GM12878 (cell line): ENCODE data around the gene KRTAP22-2. TPM values are rescaled to one million over a fixed set of nuclear protein-coding genes. Genes with fewer than 3 reads are reported as not detected.

ENCODE experiments used
- ATAC-seq: fragments of 200-7000 bp; cut with Tn5 transposase; 3 replicates; pipeline ENCODE4 v1.9.1; 2020; ENCODE audit warnings: mild to moderate bottlenecking, moderate library complexity
- Bru-seq: library from RNA; stranded (reverse); fragments of 400-500 nt; gene quantifications from one replicate; lab custom pipeline; 2021; lab: Mats Ljungman, UMichigan
- BruChase-seq, 2 experiments: library from RNA; stranded (reverse); fragments of 400-500 nt; gene quantifications; one replicate each; lab custom pipeline; 2021; lab: Mats Ljungman, UMichigan
- BruUV-seq: library from RNA; stranded (reverse); fragments of 400-500 nt; replicated peaks from 2 replicates; lab custom pipeline; 2021; lab: Mats Ljungman, UMichigan
- CTCF ChIA-PET: fragments of 300-600 bp; sonication (Branson Sonifier 250); formaldehyde crosslinking; extraction: SDS; loops from one replicate; lab custom pipeline; 2021; ENCODE audit warnings: inconsistent platforms; lab: Yijun Ruan, JAX
- POLR2A ChIA-PET: fragments of 350-600 bp; formaldehyde crosslinking; extraction: SDS; loops from one replicate; lab custom pipeline; 2021; ENCODE audit warnings: inconsistent platforms; lab: Charles Lee
- RAD21 ChIA-PET: fragments of 300-600 bp; sonication (Branson Sonifier 250); formaldehyde crosslinking; loops from one replicate; lab custom pipeline; 2023; ENCODE audit warnings: antibody characterized with exemption; ENCODE audit not compliant: unreplicated experiment; lab: Charles Lee
- SMC1A ChIA-PET: fragments of 300-600 bp; sonication (Branson Sonifier 250); formaldehyde crosslinking; loops from one replicate; lab custom pipeline; 2023; ENCODE audit not compliant: unreplicated experiment, uncharacterized antibody; lab: Charles Lee
- DNase-seq: peaks from one replicate; pipeline ENCODE4 v3.0.0-alpha.2; 2011; ENCODE audit warnings: low read depth, low spot score
- FAIRE-seq: peaks from 3 replicates; lab custom pipeline; 2011; peaks lifted over from hg19 to GRCh38; lab: Jason Lieb, UNC
- H2AFZ ChIP-seq: 2 replicates; pipeline ENCODE4 v1.6.0; 2011; ENCODE audit warnings: low read depth, low read length, control low read depth; ENCODE audit not compliant: control insufficient read depth
- H3K27ac ChIP-seq: 2 replicates; pipeline ENCODE4 v1.5.1; 2011; ENCODE audit warnings: control low read depth; ENCODE audit not compliant: control insufficient read depth, insufficient read depth
- H3K27me3 ChIP-seq, 2 experiments: replicated peaks in 1 of 2; 2 replicates each; pipeline versions ENCODE4 v1.6.0 to v1.6.1; 2011; ENCODE audit warnings: low read length in 1 of 2; ENCODE audit not compliant: control insufficient read depth in 2 of 2, insufficient read depth in 2 of 2
- H3K36me3 ChIP-seq, 2 experiments: 2 replicates each; pipeline ENCODE4 v1.5.1; 2011; ENCODE audit warnings: low read length in 1 of 2; ENCODE audit not compliant: control insufficient read depth in 2 of 2, insufficient read depth in 2 of 2
- H3K4me1 ChIP-seq: 2 replicates; pipeline ENCODE4 v1.6.1; 2011; ENCODE audit warnings: mild to moderate bottlenecking, low read length, moderate library complexity, mixed read lengths; ENCODE audit not compliant: control insufficient read depth, insufficient read depth
- H3K4me2 ChIP-seq: 2 replicates; pipeline ENCODE4 v1.6.0; 2011; ENCODE audit warnings: control low read depth; ENCODE audit not compliant: control insufficient read depth, insufficient read depth
- H3K4me3 ChIP-seq: fragments of 200-600 bp; sonication (generic); 2 replicates; pipeline ENCODE4 v1.5.1; 2016
- H3K79me2 ChIP-seq: 2 replicates; pipeline ENCODE4 v1.6.0; 2011; ENCODE audit warnings: low read length; ENCODE audit not compliant: control insufficient read depth, insufficient read depth
- H3K9ac ChIP-seq: 2 replicates; pipeline ENCODE4 v1.8.0; 2011; ENCODE audit warnings: low read length, control low read depth, mixed read lengths; ENCODE audit not compliant: control insufficient read depth, insufficient read depth
- H3K9me3 ChIP-seq: replicated peaks from 3 replicates; pipeline ENCODE4 v1.5.1; 2011; ENCODE audit warnings: mild to moderate bottlenecking, low read length; ENCODE audit not compliant: control insufficient read depth, insufficient read depth
- H4K20me1 ChIP-seq: 2 replicates; pipeline ENCODE4 v1.6.0; 2011; ENCODE audit not compliant: control insufficient read depth, insufficient read depth
- BCLAF1 ChIP-seq: fragments of 450-650 bp; IDR thresholded peaks from 2 replicates; pipeline ENCODE4 v1.6.1; 2017; ENCODE audit warnings: antibody characterized with exemption, mild to moderate bottlenecking, moderate library complexity
- IRF4 ChIP-seq: IDR thresholded peaks from 2 replicates; pipeline ENCODE4 v1.6.1; 2011; ENCODE audit warnings: low read depth, low read length
- in situ Hi-C: fragments of 300-500 bp; cut with MboI; formaldehyde crosslinking; loops from 9 replicates; pipeline ENCODE4 v1.14.3; 2018; ENCODE audit warnings: mixed read lengths
- intact Hi-C: fragments of 100-400 bp; cut with micrococcal nuclease; formaldehyde crosslinking; loops from one replicate; pipeline ENCODE4 v1.14.2; 2022; ENCODE audit not compliant: unreplicated experiment
- long read RNA-seq, 2 experiments: library from polyadenylated mRNA; unstranded; transcript quantifications; one replicate each; pipeline ENCODE4 v2.0.0, GENCODE V29; 2019 to 2020
- polyA minus RNA-seq, 3 experiments: library from RNA; depleted of rRNA, polyadenylated mRNA; stranded (reverse); fragments of >200 nt; gene quantifications; 2 replicates each; pipeline ENCODE4 v1.2.3, GENCODE V29; 2011
- polyA plus RNA-seq, 11 experiments: library from polyadenylated mRNA; depleted of rRNA in 4 of 11; unstranded in 6 of 11; stranded (reverse) in 5 of 11; fragments of >200 nt; fragmentation: Nextera tagmentation in 4 of 11; fragmentation: Illumina TruSeq in 1 of 11; extraction: Ambion mirVana in 4 of 11; extraction: Trizol in 1 of 11; gene quantifications; 1 replicate in 1 of 11; 2 replicates in 10 of 11; pipeline versions ENCODE4 v1.2.1 to v1.2.3, GENCODE V29; 2011 to 2016; ENCODE audit warnings: inconsistent platforms in 2 of 11, missing spikeins in 2 of 11, low read depth in 1 of 11
- total RNA-seq, 4 experiments: library from RNA; depleted of rRNA in 3 of 4; stranded (reverse); fragments of >200 nt in 3 of 4; fragmentation: Illumina TruSeq in 1 of 4; extraction: Trizol in 1 of 4; gene quantifications; 2 replicates each; pipeline versions ENCODE4 v1.2.1 to v1.2.3, GENCODE V29; 2013 to 2021

The KRTAP22-2 gene
- not detected in 2 replicates for total RNA-seq (2013; cell fraction: nucleolus; rRNA removed)
- not detected in 2 replicates for total RNA-seq (2014; rRNA removed)
- not detected in 2 replicates for total RNA-seq (2014; rRNA removed; fragmentation: Illumina TruSeq; extraction: Trizol)
- total RNA-seq (2021): not detected in 2 replicates
- not detected for polyA plus RNA-seq (2011; ENCODE audit: low read depth)
- polyA plus RNA-seq (2011; rRNA removed): not detected in 2 replicates
- polyA plus RNA-seq (2011; cell fraction: cytosol; rRNA removed): not detected in 2 replicates
- polyA plus RNA-seq (2011; cell fraction: nucleus; rRNA removed): not detected in 2 replicates
- polyA plus RNA-seq (2012): not detected in 2 replicates
- not detected in 2 replicates for polyA plus RNA-seq (2014; fragmentation: Illumina TruSeq; extraction: Trizol)
- not detected for polyA plus RNA-seq (2014; fragmentation: Nextera tagmentation; extraction: Ambion mirVana)
- not detected in 2 replicates for polyA plus RNA-seq (2014; rRNA removed)
- polyA plus RNA-seq (2016; fragmentation: Nextera tagmentation; extraction: Ambion mirVana): not detected
- polyA minus RNA-seq (2011; rRNA and poly(A)+ RNA removed): not detected in 2 replicates
- not detected in 2 replicates for polyA minus RNA-seq (2011; cell fraction: cytosol; rRNA and poly(A)+ RNA removed)
- not detected in 2 replicates for polyA minus RNA-seq (2011; cell fraction: nucleus; rRNA and poly(A)+ RNA removed)
- not detected for Bru-seq, nascent RNA
- percentile 14 among the genes with signal in this experiment for BruChase-seq, experiment 1, labeled RNA remaining after a 6-hour chase
- BruChase-seq, experiment 2, labeled RNA remaining after a 2-hour chase: not detected
- long read RNA-seq, experiment 1: 0 reads
- long read RNA-seq, experiment 2: 0 reads

GRCh38 chr21:30590297-30590696 is at the start of gene KRTAP22-2:
KRTAP22-2 (minus strand) TSS chr21:30590397.
- Histone ChIP-seq H3K4me3 (no peak within 1 kb of the TSS), H3K36me3 (no peaks in the 10 kb centered on the region), H3K27ac (no peak within 1 kb of the TSS), H3K9me3 (no peaks in the 10 kb centered on the region), H3K27me3 (no peaks in the 10 kb centered on the region), H3K79me2 (no peaks in the 10 kb centered on the region), H4K20me1 (no peaks in the 10 kb centered on the region), H3K9ac (no peak within 1 kb of the TSS), H3K4me2 (no peak within 1 kb of the TSS), H2AFZ (no peak within 1 kb of the TSS), H3K4me1 (no peaks in the 10 kb centered on the region)
- ChIA-PET POLR2A (no interaction called here), SMC1A (interaction anchor here (0.9 to 1.3 kb wide), 2 partner anchors 13 to 130 kb away, joined by 3 to 4 read pairs; no protein-coding TSS in a partner anchor), RAD21 (no interaction called here), CTCF (no interaction called here)
- in situ Hi-C loops: no loop called here
- TF ChIP-seq BCLAF1 (no peak), IRF4 (no peak)
- FAIRE-seq: no peak
- BruUV-seq: no TSS peak
- ATAC-seq: no peak
- DNase-seq: no peak
- intact Hi-C loops: no loop called here
